ENCODE measurements around the gene RNF13.

DNA sequence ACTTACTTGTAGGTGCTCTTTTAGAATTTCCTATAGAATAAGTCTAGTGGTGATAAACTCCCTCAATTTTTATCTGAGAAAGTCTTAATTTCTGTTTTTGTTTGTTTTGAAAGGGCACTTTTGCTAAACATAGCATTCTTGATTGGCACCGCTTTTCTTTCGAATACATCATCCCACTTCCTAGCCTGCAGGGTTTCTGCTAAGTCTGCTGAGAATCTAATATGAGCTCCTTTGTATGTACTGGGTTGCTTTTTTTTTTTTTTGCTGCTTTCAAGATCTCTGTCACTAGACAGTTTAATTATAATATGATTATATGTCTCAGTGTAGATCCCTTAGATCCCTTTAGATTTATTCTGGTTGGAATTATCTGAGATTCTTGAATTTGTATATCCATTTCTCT lies 136.2 kb downstream of the RNF13 start:
- TF ChIP-seq POLR2A (IDR thresholded peaks at IDR 0.05; ENCODE audit: low read depth, low read length) (no peak), POLR2AphosphoS5 (IDR thresholded peaks at IDR 0.05; ENCODE audit: insufficient read depth, low read depth, low read length) (no peak)
- TF ChIP-seq, protein P1, sequence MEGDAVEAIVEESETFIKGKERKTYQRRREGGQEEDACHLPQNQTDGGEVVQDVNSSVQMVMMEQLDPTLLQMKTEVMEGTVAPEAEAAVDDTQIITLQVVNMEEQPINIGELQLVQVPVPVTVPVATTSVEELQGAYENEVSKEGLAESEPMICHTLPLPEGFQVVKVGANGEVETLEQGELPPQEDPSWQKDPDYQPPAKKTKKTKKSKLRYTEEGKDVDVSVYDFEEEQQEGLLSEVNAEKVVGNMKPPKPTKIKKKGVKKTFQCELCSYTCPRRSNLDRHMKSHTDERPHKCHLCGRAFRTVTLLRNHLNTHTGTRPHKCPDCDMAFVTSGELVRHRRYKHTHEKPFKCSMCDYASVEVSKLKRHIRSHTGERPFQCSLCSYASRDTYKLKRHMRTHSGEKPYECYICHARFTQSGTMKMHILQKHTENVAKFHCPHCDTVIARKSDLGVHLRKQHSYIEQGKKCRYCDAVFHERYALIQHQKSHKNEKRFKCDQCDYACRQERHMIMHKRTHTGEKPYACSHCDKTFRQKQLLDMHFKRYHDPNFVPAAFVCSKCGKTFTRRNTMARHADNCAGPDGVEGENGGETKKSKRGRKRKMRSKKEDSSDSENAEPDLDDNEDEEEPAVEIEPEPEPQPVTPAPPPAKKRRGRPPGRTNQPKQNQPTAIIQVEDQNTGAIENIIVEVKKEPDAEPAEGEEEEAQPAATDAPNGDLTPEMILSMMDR (IDR thresholded peaks at IDR 0.05; ENCODE audit: extremely low read depth in 1 of 2, insufficient read depth in 1 of 2, low read depth in 1 of 2, low read length in 2 of 2) = no peak

Measured in endothelial cell of umbilical vein (primary cell).